Upper lobe of left lung (tissue), 6 donors: ENCODE results near the gene KCNJ9. TPM values are rescaled to one million over a fixed set of nuclear protein-coding genes. Genes with fewer than 3 reads are reported as not detected.

Source experiments
- ATAC-seq, 2 donors: fragments of 200-7000 bp; cut with Tn5 transposase; one replicate each; pipeline ENCODE4 v1.9.1; 2022; ENCODE audit warnings: mild to moderate bottlenecking in 2 of 2, moderate library complexity in 2 of 2; ENCODE audit not compliant: low FRiP score in 2 of 2
- DNase-seq, 2 donors: peaks; one replicate each; pipeline ENCODE4 v3.0.0-alpha.2; 2019 to 2020
- H3K27ac ChIP-seq, 4 donors: fragments of 200-600 bp; sonication (generic); one replicate each; pipeline ENCODE4 v1.5.1; 2016 to 2019
- H3K27me3 ChIP-seq, 4 donors: fragments of 200-600 bp; sonication (generic); one replicate each; pipeline ENCODE4 v1.5.1; 2017 to 2019
- H3K36me3 ChIP-seq, 4 donors: fragments of 200-600 bp; sonication (generic); one replicate each; pipeline ENCODE4 v1.5.1; 2016 to 2019
- H3K4me1 ChIP-seq, 4 donors: fragments of 200-600 bp; sonication (generic); one replicate each; pipeline ENCODE4 v1.5.1; 2018 to 2019
- H3K4me3 ChIP-seq, 4 donors: fragments of 200-600 bp; sonication (generic); one replicate each; pipeline ENCODE4 v1.5.1; 2017 to 2019; ENCODE audit warnings: mild to moderate bottlenecking in 2 of 4, moderate library complexity in 1 of 4
- H3K9me3 ChIP-seq, 4 donors: fragments of 200-600 bp; sonication (generic); one replicate each; pipeline ENCODE4 v1.5.1; 2018 to 2019
- EP300 ChIP-seq, 4 donors: sonication (generic); formaldehyde crosslinking; IDR thresholded peaks; one replicate each; pipeline ENCODE4 v1.5.1; 2017; ENCODE audit warnings: antibody characterized with exemption in 4 of 4, control low read depth in 2 of 4
- POLR2A ChIP-seq, 4 donors: fragments of 450-650 bp; IDR thresholded peaks; one replicate each; pipeline ENCODE4 v1.5.1; 2016 to 2017; ENCODE audit warnings: antibody characterized with exemption in 4 of 4, mild to moderate bottlenecking in 2 of 4
- POLR2AphosphoS5 ChIP-seq, 2 donors: sonication (generic); formaldehyde crosslinking; IDR thresholded peaks; one replicate each; pipeline ENCODE4 v1.5.1; 2017; ENCODE audit warnings: antibody characterized with exemption in 2 of 2
- WGBS, 2 donors: methylation state at CpG; one replicate each; pipeline ENCODE4 v1.1.5; 2017 to 2018; 5-methylcytosine and 5-hydroxymethylcytosine counted together
- total RNA-seq, 6 donors: library from RNA; depleted of rRNA in 4 of 6; stranded (reverse); fragments of >200 nt in 4 of 6; gene quantifications; one replicate each; pipeline versions ENCODE4 v1.1.0 to v1.2.1, GENCODE V29; 2016 to 2021
- TF ChIP-seq, protein P1 (sequence below), 6 experiments: fragments of 450-650 bp in 4 of 6; fragments of 200-600 bp in 2 of 6; sonication (generic) in 2 of 6; IDR thresholded peaks; one replicate each; pipeline ENCODE4 v1.5.1; 2016 to 2019; ENCODE audit warnings: antibody characterized with exemption in 6 of 6
- donor health status: DM: no; HTN: no; CAD: no; lungs with moderate emphysema.
- donor health status: DM: no; HTN: yes; CAD: no; lungs with severe emphysema.

KCNJ9 gene
- total RNA-seq, 6 donors from 2014 or later = not detected

DNA sequence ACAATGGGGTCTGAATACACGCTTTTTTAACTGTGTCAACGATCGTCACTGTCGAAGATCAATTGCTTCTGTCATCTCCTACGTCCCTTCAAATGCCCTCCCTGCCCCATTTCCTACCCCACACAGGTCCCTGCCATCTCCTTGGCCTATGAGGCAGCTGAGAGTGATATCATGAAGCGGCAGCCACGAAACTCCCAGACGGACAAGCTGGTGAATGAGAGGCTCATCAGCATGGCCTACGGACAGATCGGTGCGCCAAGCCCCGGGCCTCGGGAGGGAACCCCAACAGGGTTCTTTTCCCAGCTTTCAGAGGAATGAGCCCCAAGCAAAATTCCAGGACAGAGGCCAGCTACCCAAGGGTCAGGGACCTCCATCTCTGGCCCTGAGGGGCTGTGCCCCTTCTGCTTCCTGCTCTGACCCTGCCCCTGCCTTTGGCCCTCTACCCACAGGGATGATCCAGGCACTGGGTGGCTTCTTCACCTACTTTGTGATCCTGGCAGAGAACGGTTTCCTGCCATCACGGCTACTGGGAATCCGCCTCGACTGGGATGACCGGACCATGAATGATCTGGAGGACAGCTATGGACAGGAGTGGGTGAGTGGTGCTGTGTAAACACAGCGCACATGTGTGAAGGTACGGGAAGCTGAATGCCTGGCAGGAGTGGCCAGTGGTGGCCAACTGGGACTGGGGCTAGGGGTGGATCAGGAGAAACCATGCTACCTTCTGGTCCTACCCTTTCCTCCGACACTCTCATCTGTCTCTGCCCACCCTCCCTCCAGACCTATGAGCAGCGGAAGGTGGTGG lies 55.0 kb downstream of the KCNJ9 start:
- 88 to 92% methylated on average over 19 to 22 of the region's 22 CpGs for WGBS, 2 donors
- H3K36me3 ChIP-seq = no peaks in the 10 kb centered on the region
- H3K27me3 ChIP-seq = no peaks in the 10 kb centered on the region
- ATAC-seq (no peak), DNase-seq (no peak)
- no peaks in the 10 kb centered on the region for H3K9me3 ChIP-seq
- no peak for TF ChIP-seq POLR2AphosphoS5 (IDR thresholded peaks at IDR 0.05)
- TF ChIP-seq, protein P1, sequence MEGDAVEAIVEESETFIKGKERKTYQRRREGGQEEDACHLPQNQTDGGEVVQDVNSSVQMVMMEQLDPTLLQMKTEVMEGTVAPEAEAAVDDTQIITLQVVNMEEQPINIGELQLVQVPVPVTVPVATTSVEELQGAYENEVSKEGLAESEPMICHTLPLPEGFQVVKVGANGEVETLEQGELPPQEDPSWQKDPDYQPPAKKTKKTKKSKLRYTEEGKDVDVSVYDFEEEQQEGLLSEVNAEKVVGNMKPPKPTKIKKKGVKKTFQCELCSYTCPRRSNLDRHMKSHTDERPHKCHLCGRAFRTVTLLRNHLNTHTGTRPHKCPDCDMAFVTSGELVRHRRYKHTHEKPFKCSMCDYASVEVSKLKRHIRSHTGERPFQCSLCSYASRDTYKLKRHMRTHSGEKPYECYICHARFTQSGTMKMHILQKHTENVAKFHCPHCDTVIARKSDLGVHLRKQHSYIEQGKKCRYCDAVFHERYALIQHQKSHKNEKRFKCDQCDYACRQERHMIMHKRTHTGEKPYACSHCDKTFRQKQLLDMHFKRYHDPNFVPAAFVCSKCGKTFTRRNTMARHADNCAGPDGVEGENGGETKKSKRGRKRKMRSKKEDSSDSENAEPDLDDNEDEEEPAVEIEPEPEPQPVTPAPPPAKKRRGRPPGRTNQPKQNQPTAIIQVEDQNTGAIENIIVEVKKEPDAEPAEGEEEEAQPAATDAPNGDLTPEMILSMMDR (IDR thresholded peaks at IDR 0.05) = no peak
- no peak for TF ChIP-seq EP300 (IDR thresholded peaks at IDR 0.05)
- no peak for TF ChIP-seq POLR2A (IDR thresholded peaks at IDR 0.05)
- H3K4me3 ChIP-seq = no peak overlapping the region
- peaks cover 0 to 3% (median 0%) of the 10 kb centered on the region in 4 donors for H3K4me1 ChIP-seq
- no peak overlapping the region for H3K27ac ChIP-seq

DNA sequence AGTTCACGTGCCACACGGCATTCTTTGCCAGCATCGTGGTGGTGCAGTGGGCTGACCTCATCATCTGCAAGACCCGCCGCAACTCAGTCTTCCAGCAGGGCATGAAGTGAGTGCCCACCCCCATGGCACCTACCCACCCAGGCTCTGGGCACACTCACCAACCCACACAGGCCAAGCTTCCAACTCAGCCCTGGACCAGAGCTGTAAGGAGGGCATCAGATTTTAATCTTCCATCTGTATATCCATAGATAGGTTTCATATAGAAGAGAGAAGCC lies 55.5 kb downstream of the KCNJ9 start:
- Histone ChIP-seq H3K4me1 (peaks cover 0 to 3% (median 0%) of the 10 kb centered on the region in 4 donors), H3K36me3 (no peaks in the 10 kb centered on the region), H3K9me3 (no peaks in the 10 kb centered on the region), H3K27me3 (no peaks in the 10 kb centered on the region), H3K27ac (no peak overlapping the region), H3K4me3 (no peak overlapping the region)
- whole genome bisulfite sequencing, 2 donors = 98% methylated on average over 5 of the region's 5 CpGs; no CpG with 5 or more reads in 1 of the 2 donors
- no peak for ATAC-seq
- no peak for DNase-seq
- TF ChIP-seq, protein P1 (IDR thresholded peaks at IDR 0.05) = no peak
- no peak for TF ChIP-seq EP300 (IDR thresholded peaks at IDR 0.05)
- no peak for TF ChIP-seq POLR2AphosphoS5 (IDR thresholded peaks at IDR 0.05)
- no peak for TF ChIP-seq POLR2A (IDR thresholded peaks at IDR 0.05)

DNA sequence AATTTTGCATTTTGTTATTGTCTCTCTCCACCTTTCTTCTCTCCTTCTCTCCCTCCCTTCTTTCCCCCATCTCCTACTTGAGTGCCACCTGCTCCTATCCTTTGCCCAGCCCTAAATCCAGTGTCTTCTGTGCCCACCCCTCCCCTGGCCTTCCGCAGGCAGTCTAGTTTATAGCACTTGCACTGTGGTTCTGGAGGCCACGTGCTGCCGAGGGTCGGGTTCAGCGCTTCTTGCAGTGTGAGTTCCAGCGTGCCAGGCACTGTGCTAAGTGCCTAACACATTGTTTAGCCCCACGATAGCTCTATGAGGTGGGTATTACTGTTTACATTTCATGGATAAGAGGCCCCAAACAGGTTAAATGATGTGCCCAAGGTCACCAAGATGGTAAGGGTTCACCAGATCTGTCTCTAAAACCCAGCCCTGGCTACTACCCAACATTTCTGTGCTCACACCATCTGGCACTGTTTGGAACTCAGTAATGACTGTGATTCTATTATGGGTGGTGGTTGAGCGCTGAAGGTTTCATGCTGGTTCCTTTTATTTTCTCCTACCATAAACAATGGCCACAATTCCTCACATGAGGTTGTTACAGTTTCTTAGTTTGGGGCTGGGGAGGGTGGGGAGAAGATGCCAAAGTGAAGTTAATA lies 56.0 kb downstream of the KCNJ9 start:
- Histone ChIP-seq H3K27ac (no peak overlapping the region), H3K4me3 (no peak overlapping the region), H3K36me3 (no peaks in the 10 kb centered on the region), H3K27me3 (no peaks in the 10 kb centered on the region), H3K9me3 (no peaks in the 10 kb centered on the region), H3K4me1 (peaks cover 0 to under 1% (median 0%) of the 10 kb centered on the region in 4 donors)
- no peak for TF ChIP-seq EP300 (IDR thresholded peaks at IDR 0.05)
- TF ChIP-seq POLR2AphosphoS5 (IDR thresholded peaks at IDR 0.05) = no peak
- TF ChIP-seq, protein P1 (IDR thresholded peaks at IDR 0.05) = no peak
- TF ChIP-seq POLR2A (IDR thresholded peaks at IDR 0.05) = no peak
- 91 to 95% methylated on average over 8 of the region's 8 CpGs for WGBS, 2 donors
- no peak for DNase-seq
- no peak for ATAC-seq

- Histone ChIP-seq H3K4me3 (no peak overlapping the region), H3K27ac (no peak overlapping the region), H3K4me1 (no peaks in the 10 kb centered on the region), H3K36me3 (no peaks in the 10 kb centered on the region), H3K9me3 (no peaks in the 10 kb centered on the region), H3K27me3 (no peaks in the 10 kb centered on the region)
- WGBS, 2 donors = 92 to 94% methylated on average over 8 of the region's 8 CpGs
- ATAC-seq = no peak
- TF ChIP-seq POLR2A (IDR thresholded peaks at IDR 0.05) (no peak), POLR2AphosphoS5 (IDR thresholded peaks at IDR 0.05) (no peak), EP300 (IDR thresholded peaks at IDR 0.05) (no peak)
- TF ChIP-seq, protein P1 (IDR thresholded peaks at IDR 0.05) = no peak
- no peak for DNase-seq
Measured at GRCh38 chr1:160139840-160140239, 58.5 kb downstream of the KCNJ9 start.

Other genes with a start within 250 kb of the KCNJ9 start
- gene VSIG8, start 218.9 kb upstream of the KCNJ9 start, total RNA-seq = under 1 TPM in 1 of 6 donors, not detected in 5; 0.34 TPM
- gene CFAP45, start 181.4 kb upstream of the KCNJ9 start, total RNA-seq = 10 to 100 TPM in 2 of 6 donors, 1 to 10 TPM in 4; 1.2 to 34.6 (median 9.0) TPM
- gene TAGLN2, start 156.0 kb upstream of the KCNJ9 start, total RNA-seq = 1,000 to 10,000 TPM in 1 of 6 donors, 100 to 1,000 TPM in 5; 167 to 1,014 (median 605) TPM
- 1 to 10 TPM in 4 of 6 donors, under 1 TPM in 2; 0.55 to 2.3 (median 1.5) TPM for gene IGSF9, start 135.9 kb upstream of the KCNJ9 start, total RNA-seq
- gene SLAMF9, start 127.3 kb upstream of the KCNJ9 start, total RNA-seq = under 1 TPM in 1 of 6 donors, not detected in 5; 0.34 TPM
- gene PIGM, start 49.5 kb upstream of the KCNJ9 start, total RNA-seq = 1 to 10 TPM; 2.8 to 6.5 (median 6.0) TPM
- gene KCNJ10, start 11.4 kb upstream of the KCNJ9 start, total RNA-seq = under 1 TPM in 1 of 6 donors, not detected in 5; 0.11 TPM
- gene IGSF8, start 17.1 kb downstream of the KCNJ9 start, total RNA-seq = 10 to 100 TPM; 13.6 to 43.8 (median 36.9) TPM
- gene ATP1A2, start 34.2 kb downstream of the KCNJ9 start, total RNA-seq = 10 to 100 TPM in 2 of 6 donors, 1 to 10 TPM in 4; 2.2 to 36.7 (median 3.8) TPM
- under 1 TPM in 2 of 6 donors, not detected in 4; 0.52 to 0.61 TPM for gene ATP1A4, start 70.1 kb downstream of the KCNJ9 start, total RNA-seq
- gene CASQ1, start 109.0 kb downstream of the KCNJ9 start, total RNA-seq = under 1 TPM in 2 of 6 donors, not detected in 4; 0.17 to 0.91 TPM
- gene PEA15, start 123.8 kb downstream of the KCNJ9 start, total RNA-seq = 100 to 1,000 TPM in 1 of 6 donors, 10 to 100 TPM in 5; 30.4 to 174 (median 67.9) TPM
- gene DCAF8, start 181.0 kb downstream of the KCNJ9 start, total RNA-seq = 100 to 1,000 TPM; 108 to 340 (median 155) TPM
- 10 to 100 TPM; 28.3 to 69.1 (median 40.6) TPM for gene PEX19, start 203.6 kb downstream of the KCNJ9 start, total RNA-seq